Mesendoderm (in vitro differentiated cells): ENCODE results near the gene MYL3. TPM values are rescaled to one million over a fixed set of nuclear protein-coding genes. Genes with fewer than 3 reads are reported as not detected.
"Not testable (repeated sequence)": the region's sequence is repeated elsewhere in the genome, so short reads cannot be mapped to it uniquely, and the experiment has no call there.

Source experiments
- DNase-seq: peaks from one replicate; pipeline ENCODE4 v3.0.0; 2013
- H2AK5ac ChIP-seq: 2 replicates; pipeline ENCODE4 v1.6.1; 2013; ENCODE audit warnings: low read length, inconsistent platforms
- H2BK120ac ChIP-seq: 2 replicates; pipeline ENCODE4 v1.6.1; 2013; ENCODE audit warnings: low read depth, mild to moderate bottlenecking, low read length, moderate library complexity, mixed read lengths
- H2BK15ac ChIP-seq: replicated peaks from 2 replicates; pipeline ENCODE4 v1.6.1; 2013; ENCODE audit warnings: low read depth, mild to moderate bottlenecking, moderate library complexity
- H2BK5ac ChIP-seq: 2 replicates; pipeline ENCODE4 v1.6.1; 2013; ENCODE audit warnings: low read length, inconsistent platforms
- H3K18ac ChIP-seq: 2 replicates; pipeline ENCODE4 v1.6.1; 2013; ENCODE audit warnings: mild to moderate bottlenecking, low read length, mixed read lengths
- H3K23ac ChIP-seq: one replicate; pipeline ENCODE4 v1.6.1; 2013; ENCODE audit warnings: low read length
- H3K27ac ChIP-seq: 2 replicates; pipeline ENCODE4 v1.5.1; 2013; ENCODE audit warnings: low read depth, mild to moderate bottlenecking, inconsistent platforms, low read length, moderate library complexity
- H3K27me3 ChIP-seq: 2 replicates; pipeline ENCODE4 v1.6.1; 2013; ENCODE audit warnings: low read length, control low read depth, mild to moderate bottlenecking, inconsistent platforms; ENCODE audit not compliant: insufficient read depth, poor library complexity
- H3K36me3 ChIP-seq: 2 replicates; pipeline ENCODE4 v1.6.1; 2013; ENCODE audit warnings: low read length, inconsistent platforms; ENCODE audit not compliant: control insufficient read depth, insufficient read depth
- H3K4ac ChIP-seq: one replicate; pipeline ENCODE4 v1.6.1; 2013; ENCODE audit warnings: low read depth, mild to moderate bottlenecking, low read length, moderate library complexity
- H3K4me1 ChIP-seq: 2 replicates; pipeline ENCODE4 v1.6.1; 2013; ENCODE audit warnings: low read depth, low read length, inconsistent platforms; ENCODE audit not compliant: control insufficient read depth
- H3K4me2 ChIP-seq: 2 replicates; pipeline ENCODE4 v1.6.1; 2013; ENCODE audit warnings: low read length
- H3K4me3 ChIP-seq: 2 replicates; pipeline ENCODE4 v1.5.1; 2013; ENCODE audit warnings: mild to moderate bottlenecking, low read length
- H3K56ac ChIP-seq: one replicate; pipeline ENCODE4 v1.6.1; 2013; ENCODE audit warnings: low read length
- H3K79me1 ChIP-seq: 2 replicates; pipeline ENCODE4 v1.6.1; 2013; ENCODE audit warnings: low read length, inconsistent platforms
- H3K79me2 ChIP-seq: 2 replicates; pipeline ENCODE4 v1.6.1; 2013; ENCODE audit warnings: mild to moderate bottlenecking, low read length; ENCODE audit not compliant: control insufficient read depth, insufficient read depth
- H3K9ac ChIP-seq: 2 replicates; pipeline ENCODE4 v1.6.1; 2013; ENCODE audit warnings: low read length, inconsistent platforms
- H4K5ac ChIP-seq: one replicate; pipeline ENCODE4 v1.6.1; 2013; ENCODE audit warnings: low read length
- H4K8ac ChIP-seq: one replicate; pipeline ENCODE4 v1.6.1; 2013; ENCODE audit warnings: low read depth, mild to moderate bottlenecking, control low read depth, low read length, moderate library complexity
- WGBS: extraction: QIAGEN DNeasy Blood & Tissue Kit; methylation state at CpG from one replicate; pipeline ENCODE4 v1.1.7; 2013; ENCODE audit warnings: low lambda C conversion rate, missing lambda C conversion rate; ENCODE audit not compliant: insufficient coverage; ENCODE audit errors: extremely low coverage; 5-methylcytosine and 5-hydroxymethylcytosine counted together
- polyA plus RNA-seq, 2 experiments: library from polyadenylated mRNA; stranded (reverse); fragments of 200-250 nt; gene quantifications; one replicate each; pipeline ENCODE4 v1.2.3, GENCODE V29; 2013

MYL3 gene
- 0.24 TPM for polyA plus RNA-seq (2013, experiment 1 of 2)
- 0.11 TPM for polyA plus RNA-seq (2013, experiment 2 of 2)

DNA sequence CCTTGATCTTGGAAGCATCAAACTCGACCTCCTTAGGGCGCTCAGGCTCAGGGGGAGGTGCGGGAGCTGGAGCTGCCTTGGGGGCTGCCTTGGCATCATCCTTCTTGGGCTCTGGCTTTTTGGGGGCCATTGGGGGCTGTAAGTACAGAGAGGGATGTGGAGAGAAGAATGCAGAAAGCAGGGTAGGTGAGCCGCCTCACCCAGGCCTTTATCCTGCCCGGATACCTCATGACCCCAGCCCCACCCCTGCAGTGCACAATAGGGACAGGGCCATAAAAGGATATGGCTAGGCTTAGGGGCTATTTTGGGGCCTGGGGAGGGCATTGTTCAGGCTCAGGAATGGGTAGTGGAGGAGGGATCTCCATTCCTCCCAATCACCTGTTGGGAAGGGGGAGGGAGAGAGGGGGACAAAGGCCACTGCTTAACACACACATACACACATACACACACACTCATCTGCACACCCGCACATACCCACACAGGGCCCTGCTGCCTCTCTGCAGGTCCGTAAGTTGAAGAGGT lies at the start of gene MYL3:
Gene MYL3, minus strand, starts transcription at position 184 of the 522 bp plus-strand sequence. Its CDS starts 54 bp downstream, at position 130.
- Histone ChIP-seq H4K8ac (no peak within 1 kb of the TSS), H3K36me3 (no peaks in the 10 kb centered on the region), H3K27me3 (no peaks in the 10 kb centered on the region), H2BK120ac (no peak within 1 kb of the TSS), H3K79me2 (no peaks in the 10 kb centered on the region), H3K18ac (no peak within 1 kb of the TSS), H2BK15ac (no peak within 1 kb of the TSS), H4K5ac (no peak within 1 kb of the TSS), H3K4me2 (no peak within 1 kb of the TSS), H3K79me1 (no peaks in the 10 kb centered on the region), H3K56ac (peak within 1 kb of the TSS; percentile 7), H3K23ac (no peak within 1 kb of the TSS), H2BK5ac (no peak within 1 kb of the TSS), H2AK5ac (no peak within 1 kb of the TSS), H3K9ac (no peak within 1 kb of the TSS), H3K4ac (no peak within 1 kb of the TSS), H3K4me1 (no peaks in the 10 kb centered on the region), H3K4me3 (no peak within 1 kb of the TSS), H3K27ac (no peak within 1 kb of the TSS)
- no peak for DNase-seq
- WGBS, result no CpG with 5 or more reads among the region's 7 CpGs

DNA sequence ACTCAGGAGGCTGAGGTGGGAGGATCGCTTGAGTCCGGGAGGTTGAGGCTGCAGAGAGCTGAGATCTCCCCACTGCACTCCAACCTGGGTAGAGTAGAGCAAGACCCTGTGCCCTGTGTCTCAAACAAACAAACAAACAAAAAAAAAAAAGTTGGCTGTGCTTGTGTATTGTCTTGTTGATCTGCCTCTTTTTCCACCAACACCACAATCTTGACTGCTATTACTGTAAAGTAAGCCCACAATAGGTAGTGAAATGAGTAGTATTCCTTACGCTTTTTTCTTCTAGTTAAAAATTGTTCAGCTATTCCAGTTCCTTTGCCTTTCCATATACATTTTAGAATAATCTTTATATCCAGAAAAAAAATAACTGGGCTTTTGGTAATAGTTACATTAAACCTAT lies 49.7 kb upstream of the MYL3 start:
- H3K18ac ChIP-seq, result no peak overlapping the region
- H3K4me3 ChIP-seq, result no peak overlapping the region
- no peaks in the 10 kb centered on the region for H3K36me3 ChIP-seq
- H3K4me1 ChIP-seq, result no peaks in the 10 kb centered on the region
- no peak overlapping the region for H2AK5ac ChIP-seq
- H2BK5ac ChIP-seq, result no peak overlapping the region
- H3K23ac ChIP-seq, result no peak overlapping the region
- no peak overlapping the region for H4K5ac ChIP-seq
- no peak overlapping the region for H2BK15ac ChIP-seq
- no CpG with 5 or more reads among the region's 3 CpGs for WGBS
- no peak overlapping the region for H3K56ac ChIP-seq
- H3K79me1 ChIP-seq, result no peaks in the 10 kb centered on the region
- H3K79me2 ChIP-seq, result no peaks in the 10 kb centered on the region
- H4K8ac ChIP-seq, result no peak overlapping the region
- H3K27ac ChIP-seq, result no peak overlapping the region
- H2BK120ac ChIP-seq, result no peak overlapping the region
- no peak for DNase-seq
- no peak overlapping the region for H3K4me2 ChIP-seq
- H3K27me3 ChIP-seq, result no peaks in the 10 kb centered on the region
- H3K4ac ChIP-seq, result no peak overlapping the region
- H3K9ac ChIP-seq, result no peak overlapping the region

DNA sequence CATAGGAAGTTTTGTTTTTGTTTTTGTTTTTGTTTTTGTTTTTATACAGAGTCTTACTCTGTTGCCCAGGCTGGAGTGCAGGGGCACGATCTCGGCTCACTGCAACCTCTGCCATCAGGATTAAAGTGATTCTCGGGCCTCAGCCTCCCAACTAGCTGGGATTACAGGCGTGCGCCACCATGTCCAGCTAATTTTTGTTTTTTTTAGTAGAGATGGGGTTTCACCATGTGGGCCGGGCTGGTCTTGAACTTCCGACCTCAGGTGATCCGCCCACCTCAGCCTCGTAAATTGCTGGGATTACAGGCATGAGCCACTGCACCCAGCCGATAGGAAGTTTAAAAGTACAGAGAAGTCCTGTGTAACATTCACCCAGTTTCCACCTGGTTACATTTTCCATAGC lies 47.7 kb upstream of the MYL3 start:
- no CpG with 5 or more reads among the region's 10 CpGs for WGBS
- H3K79me1 ChIP-seq, H2BK15ac ChIP-seq, H3K56ac ChIP-seq, H3K4ac ChIP-seq, H4K8ac ChIP-seq, H3K4me2 ChIP-seq, H3K23ac ChIP-seq, H3K79me2 ChIP-seq, H3K4me1 ChIP-seq, H3K18ac ChIP-seq, H2BK5ac ChIP-seq, H2AK5ac ChIP-seq, H2BK120ac ChIP-seq, H3K9ac ChIP-seq, H4K5ac ChIP-seq, DNase-seq, H3K27ac ChIP-seq, H3K36me3 ChIP-seq, H3K4me3 ChIP-seq, H3K27me3 ChIP-seq: not testable (repeated sequence)

DNA sequence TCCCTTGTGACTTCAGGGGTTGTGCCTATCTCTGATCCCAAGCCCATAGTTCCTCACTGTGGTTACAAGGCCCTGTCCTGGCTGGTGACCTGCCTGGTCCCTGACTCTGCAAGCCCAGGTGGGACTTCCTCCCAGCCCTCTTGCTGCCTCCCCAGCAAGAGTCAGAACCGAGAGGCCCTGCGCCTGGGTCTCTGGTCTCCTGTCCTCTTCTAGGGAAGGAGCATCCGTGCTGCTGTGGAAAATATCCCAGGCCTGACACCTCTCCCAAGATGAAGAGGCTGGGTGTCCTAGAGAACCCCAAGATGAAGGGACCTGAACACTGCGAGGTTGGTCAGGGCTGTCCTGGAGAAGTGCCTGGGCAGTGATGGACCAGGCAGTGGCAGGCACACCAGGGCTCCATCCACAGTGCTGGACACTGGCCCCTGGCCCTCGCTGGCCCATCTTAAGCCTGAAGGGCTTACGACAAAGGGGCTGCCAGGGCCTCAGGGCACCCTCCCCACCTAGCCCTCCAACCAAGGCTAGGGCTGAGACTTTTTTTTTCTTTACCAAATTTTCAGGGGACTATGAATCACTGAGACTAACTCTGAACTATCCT lies 47.0 kb upstream of the MYL3 start:
- no peak overlapping the region for H3K4ac ChIP-seq
- H4K5ac ChIP-seq, result no peak overlapping the region
- no peak overlapping the region for H4K8ac ChIP-seq
- no peaks in the 10 kb centered on the region for H3K27me3 ChIP-seq
- no peak overlapping the region for H2BK120ac ChIP-seq
- H3K79me2 ChIP-seq, result no peaks in the 10 kb centered on the region
- H3K36me3 ChIP-seq, result no peaks in the 10 kb centered on the region
- no peak overlapping the region for H2BK15ac ChIP-seq
- H3K56ac ChIP-seq, result no peak overlapping the region
- no peak overlapping the region for H2BK5ac ChIP-seq
- H3K9ac ChIP-seq, result no peak overlapping the region
- no peak overlapping the region for H3K18ac ChIP-seq
- no peak overlapping the region for H3K27ac ChIP-seq
- no peaks in the 10 kb centered on the region for H3K79me1 ChIP-seq
- H3K4me2 ChIP-seq, result no peak overlapping the region
- no peaks in the 10 kb centered on the region for H3K4me1 ChIP-seq
- no peak for DNase-seq
- H2AK5ac ChIP-seq, result no peak overlapping the region
- H3K23ac ChIP-seq, result no peak overlapping the region
- no peak overlapping the region for H3K4me3 ChIP-seq
- no CpG with 5 or more reads among the region's 6 CpGs for WGBS

DNA sequence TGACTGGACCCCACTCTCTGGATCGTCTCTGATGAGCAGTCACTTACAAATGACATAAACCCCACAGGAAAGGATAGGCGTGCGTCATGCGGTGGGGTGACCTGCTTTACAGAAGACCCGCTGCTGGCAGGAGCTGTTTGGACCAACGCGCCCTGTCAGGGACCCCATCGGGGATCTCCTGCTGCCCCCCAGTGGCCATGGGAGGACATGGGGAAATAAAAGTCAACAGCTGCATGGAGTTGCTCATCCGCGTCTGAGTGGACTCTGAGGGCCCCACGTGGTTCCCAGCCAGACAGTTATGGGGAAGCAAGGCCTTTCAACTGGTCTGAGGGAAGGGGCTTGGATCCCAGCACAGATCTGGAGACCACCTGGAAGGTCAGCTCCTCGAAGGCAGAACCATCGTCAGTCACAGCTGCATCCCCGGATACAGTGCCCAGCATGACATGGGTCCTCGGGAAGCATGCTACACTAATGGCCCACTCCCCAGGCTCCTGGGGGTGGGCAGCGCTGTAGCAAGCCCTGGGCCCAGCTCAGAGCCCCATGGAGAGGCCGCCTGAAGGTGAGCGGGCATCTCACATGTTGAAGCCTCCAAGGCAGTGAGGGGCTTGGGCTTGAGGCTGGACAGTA lies 46.4 kb upstream of the MYL3 start:
- Histone ChIP-seq H3K79me1 (no peaks in the 10 kb centered on the region), H2BK120ac (no peak overlapping the region), H3K36me3 (no peaks in the 10 kb centered on the region), H2BK5ac (no peak overlapping the region), H2BK15ac (no peak overlapping the region), H2AK5ac (no peak overlapping the region), H3K9ac (no peak overlapping the region), H3K27ac (no peak overlapping the region), H3K4me3 (no peak overlapping the region), H3K23ac (no peak overlapping the region), H3K27me3 (no peaks in the 10 kb centered on the region), H3K4me2 (no peak overlapping the region), H3K4ac (no peak overlapping the region), H3K18ac (no peak overlapping the region), H3K56ac (peak overlapping the region; percentile 64), H3K79me2 (no peaks in the 10 kb centered on the region), H3K4me1 (no peaks in the 10 kb centered on the region), H4K8ac (no peak overlapping the region), H4K5ac (no peak overlapping the region)
- DNase-seq, result peak; percentile 91
- WGBS, result no CpG with 5 or more reads among the region's 18 CpGs
